Kidney (tissue), 14 donors: ENCODE data around the gene CXCL17. TPM values are rescaled to one million over a fixed set of nuclear protein-coding genes. Genes with fewer than 3 reads are reported as not detected.

Experiments used
- DNase-seq, 5 donors: peaks; one replicate each; pipeline ENCODE4 v3.0.0-alpha.2; 2013 to 2020
- FAIRE-seq: peaks from 2 replicates; lab custom pipeline; 2012; peaks lifted over from hg19 to GRCh38; lab: Jason Lieb, UNC
- H3K27ac ChIP-seq, 2 donors: one replicate each; pipeline ENCODE4 v1.7.0; 2013; ENCODE audit warnings: low read depth in 2 of 2, low read length in 2 of 2, inconsistent platforms in 1 of 2
- H3K27me3 ChIP-seq: one replicate; pipeline ENCODE4 v1.7.1; 2013; ENCODE audit warnings: low read length, inconsistent platforms; ENCODE audit not compliant: control insufficient read depth, insufficient read depth
- H3K36me3 ChIP-seq, 3 donors: one replicate each; pipeline versions ENCODE4 v1.7.0 to v1.7.1; 2013; ENCODE audit warnings: low read length in 3 of 3, control low read depth in 1 of 3, inconsistent platforms in 1 of 3; ENCODE audit not compliant: insufficient read depth in 3 of 3, control insufficient read depth in 2 of 3
- H3K4me1 ChIP-seq, 3 donors: one replicate each; pipeline versions ENCODE4 v1.7.0 to v1.7.1; 2013; ENCODE audit warnings: low read length in 3 of 3, inconsistent platforms in 1 of 3, low read depth in 1 of 3; ENCODE audit not compliant: control insufficient read depth in 2 of 3, insufficient read depth in 2 of 3
- H3K4me3 ChIP-seq, 3 donors: one replicate each; pipeline versions ENCODE4 v1.7.0 to v1.8.1; 2013; ENCODE audit warnings: low read length in 3 of 3, control low read depth in 1 of 3, inconsistent platforms in 1 of 3
- H3K9ac ChIP-seq, 3 donors: one replicate each; pipeline versions ENCODE4 v1.7.0 to v1.7.1; 2013; ENCODE audit warnings: low read length in 3 of 3, control low read depth in 1 of 3, inconsistent platforms in 1 of 3
- H3K9me3 ChIP-seq, 3 donors: one replicate each; pipeline versions ENCODE4 v1.7.0 to v1.7.1; 2013; ENCODE audit warnings: low read length in 3 of 3, control low read depth in 1 of 3, inconsistent platforms in 1 of 3; ENCODE audit not compliant: control insufficient read depth in 2 of 3, insufficient read depth in 1 of 3
- intact Hi-C: fragments of 100-400 bp; cut with DNase I; formaldehyde crosslinking; loops from one replicate; pipeline ENCODE4 v1.11.1; 2022
- polyA plus RNA-seq: library from polyadenylated mRNA; stranded (reverse); fragments of 350-450 nt; fragmentation: Illumina TruSeq; extraction: RNeasy Lipid Tissue Mini Kit (QIAGEN cat#74804); gene quantifications from one replicate; pipeline ENCODE4 v1.2.3, GENCODE V29; 2014; ENCODE audit warnings: low read depth, low replicate concordance; ENCODE audit not compliant: insufficient read depth
- total RNA-seq: library from RNA; stranded (reverse); fragmentation: NEBNext Ultra II Directional; extraction: Animal tissue kit (Norgen Biotek cat#: 25700); gene quantifications from one replicate; pipeline ENCODE4 v1.2.1, GENCODE V29; 2021
- TF ChIP-seq, protein P1 (sequence below): IDR thresholded peaks from 3 replicates; pipeline ENCODE4 v1.5.1; 2012; ENCODE audit warnings: mild to moderate bottlenecking, moderate library complexity, borderline replicate concordance; ENCODE audit not compliant: insufficient read depth; ENCODE audit errors: extremely low read depth
- donor health status: control.
- donor health status: control.
- donor health status: control.
- donor health status: control.
- donor health status: control.
- donor health status: DM: yes; HTN: yes; CAD: no.
- donor health status: Normal renal cell carcinoma (clear cell type).

The CXCL17 gene
- total and polyA plus RNA-seq, 2 donors from 2014 or later, result not detected

DNA sequence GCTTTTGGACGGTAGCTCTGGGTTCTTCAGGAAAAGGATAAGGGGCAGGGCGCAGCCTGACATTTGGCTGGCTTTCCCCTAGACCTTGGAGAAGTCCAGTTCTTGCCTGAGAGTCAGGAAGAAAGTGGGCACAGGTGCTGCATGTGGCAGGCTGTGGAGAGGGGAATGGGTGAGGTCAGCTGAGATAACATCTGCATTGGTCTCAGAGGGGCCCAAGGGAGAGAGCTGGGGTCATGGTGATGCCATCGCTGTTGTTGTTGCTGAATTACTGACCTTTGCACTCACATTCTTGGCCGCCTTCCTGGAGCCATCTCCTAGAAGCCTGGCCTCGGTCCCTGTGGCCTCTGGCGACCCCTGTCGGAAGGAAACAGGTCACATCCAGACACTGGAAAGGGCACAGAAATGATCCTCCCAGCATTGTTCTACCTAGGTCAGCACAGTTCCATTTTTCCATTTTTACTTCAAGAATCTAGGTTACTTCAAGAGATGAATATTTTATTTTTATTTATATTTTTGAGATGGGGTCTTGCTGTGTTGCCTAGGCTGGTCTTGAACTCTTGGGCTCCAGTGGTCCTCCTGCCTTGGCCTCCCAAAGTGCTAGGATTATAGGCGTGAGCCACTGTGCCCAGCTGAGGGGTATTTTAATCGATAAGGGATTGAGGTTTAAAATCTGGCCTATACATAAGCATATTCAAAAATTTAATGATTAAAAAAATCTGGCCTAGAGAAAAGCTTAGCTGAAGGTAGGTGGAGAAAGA is 9.1 kb downstream of the CXCL17 start:
- intact Hi-C loops, result no loop called here
- Histone ChIP-seq H3K36me3 (no peaks in the 10 kb centered on the region), H3K27me3 (no peaks in the 10 kb centered on the region), H3K9me3 (no peaks in the 10 kb centered on the region), H3K4me1 (peaks cover 0 to 3% (median 0%) of the 10 kb centered on the region in 3 donors), H3K9ac (no peak overlapping the region), H3K4me3 (no peak overlapping the region), H3K27ac (peak overlapping the region; percentile 2 to 51)
- DNase-seq (peak; percentile 72 to 90 (median 85)), FAIRE-seq (peak; percentile 42)
- TF ChIP-seq, protein P1, sequence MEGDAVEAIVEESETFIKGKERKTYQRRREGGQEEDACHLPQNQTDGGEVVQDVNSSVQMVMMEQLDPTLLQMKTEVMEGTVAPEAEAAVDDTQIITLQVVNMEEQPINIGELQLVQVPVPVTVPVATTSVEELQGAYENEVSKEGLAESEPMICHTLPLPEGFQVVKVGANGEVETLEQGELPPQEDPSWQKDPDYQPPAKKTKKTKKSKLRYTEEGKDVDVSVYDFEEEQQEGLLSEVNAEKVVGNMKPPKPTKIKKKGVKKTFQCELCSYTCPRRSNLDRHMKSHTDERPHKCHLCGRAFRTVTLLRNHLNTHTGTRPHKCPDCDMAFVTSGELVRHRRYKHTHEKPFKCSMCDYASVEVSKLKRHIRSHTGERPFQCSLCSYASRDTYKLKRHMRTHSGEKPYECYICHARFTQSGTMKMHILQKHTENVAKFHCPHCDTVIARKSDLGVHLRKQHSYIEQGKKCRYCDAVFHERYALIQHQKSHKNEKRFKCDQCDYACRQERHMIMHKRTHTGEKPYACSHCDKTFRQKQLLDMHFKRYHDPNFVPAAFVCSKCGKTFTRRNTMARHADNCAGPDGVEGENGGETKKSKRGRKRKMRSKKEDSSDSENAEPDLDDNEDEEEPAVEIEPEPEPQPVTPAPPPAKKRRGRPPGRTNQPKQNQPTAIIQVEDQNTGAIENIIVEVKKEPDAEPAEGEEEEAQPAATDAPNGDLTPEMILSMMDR, result peak; percentile 76

- Histone ChIP-seq H3K4me1 (peaks cover 0 to 3% (median 0%) of the 10 kb centered on the region in 3 donors), H3K36me3 (no peaks in the 10 kb centered on the region), H3K9ac (no peak overlapping the region), H3K27ac (no peak overlapping the region), H3K27me3 (no peaks in the 10 kb centered on the region), H3K9me3 (no peaks in the 10 kb centered on the region), H3K4me3 (no peak overlapping the region)
- DNase-seq (no peak), FAIRE-seq (no peak)
- TF ChIP-seq, protein P1, result no peak
- intact Hi-C loops, result no loop called here
Observed at GRCh38 chr19:42431486-42431885, 11.3 kb downstream of the CXCL17 start.

GRCh38 chr19:42428676-42429075 is 14.1 kb downstream of the CXCL17 start:
- Histone ChIP-seq H3K36me3 (no peaks in the 10 kb centered on the region), H3K27me3 (no peaks in the 10 kb centered on the region), H3K4me3 (no peak overlapping the region), H3K9ac (no peak overlapping the region), H3K27ac (no peak overlapping the region), H3K4me1 (peaks cover 0 to 7% (median 0%) of the 10 kb centered on the region in 3 donors), H3K9me3 (no peaks in the 10 kb centered on the region)
- intact Hi-C loops, result no loop called here
- TF ChIP-seq, protein P1, result no peak
- FAIRE-seq (no peak), DNase-seq (no peak)

DNA sequence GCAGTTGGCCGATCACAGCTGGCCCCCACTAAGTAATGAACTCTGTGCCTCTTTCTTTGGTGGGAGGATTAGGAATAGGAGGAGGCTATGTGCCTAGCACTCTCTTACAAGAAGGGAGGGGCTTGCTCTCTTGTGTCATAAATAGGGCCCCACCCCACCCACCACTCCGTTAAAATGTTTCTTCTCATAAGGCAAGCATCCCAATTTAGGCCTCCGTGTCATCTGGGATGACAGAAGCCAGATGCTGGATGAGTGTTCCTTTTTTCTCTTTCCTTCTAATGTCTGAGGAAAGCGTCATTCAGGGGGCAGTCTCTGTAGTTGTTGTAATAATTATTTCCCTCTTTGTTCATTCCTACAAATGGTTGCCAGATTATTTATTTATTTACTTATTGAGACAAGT is 15.4 kb downstream of the CXCL17 start, which contains the start of gene LIPE:
Gene LIPE (minus strand): TSS at position 76 of the 400 bp plus-strand sequence. CDS start 239 bp downstream, outside the sequence.
- peak in 2 of 5 donors; percentile 48 to 94 for DNase-seq
- peaks cover 0 to 12% (median 6%) of the 10 kb centered on the region in 3 donors for H3K4me1 ChIP-seq
- FAIRE-seq, result no peak

More for the DNA sequence above, 15.4 kb downstream of the CXCL17 start, which contains the start of gene LIPE:
- intact Hi-C loops, result no loop called here
- H3K36me3 ChIP-seq, result no peaks in the 10 kb centered on the region
- H3K27ac ChIP-seq, result no peak within 1 kb of the TSS
- H3K9me3 ChIP-seq, result no peaks in the 10 kb centered on the region
- no peak within 1 kb of the TSS for H3K9ac ChIP-seq
- no peak within 1 kb of the TSS for H3K4me3 ChIP-seq
- H3K27me3 ChIP-seq, result no peaks in the 10 kb centered on the region
- TF ChIP-seq, protein P1, result no peak
